Heart left ventricle (tissue), 16 donors: Measurements from ENCODE around the gene PEA15. TPM values are rescaled to one million over a fixed set of nuclear protein-coding genes. Genes with fewer than 3 reads are reported as not detected.

ENCODE experiments used
- ATAC-seq, 4 donors: fragments of 200-7000 bp; cut with Tn5 transposase; one replicate each; pipeline ENCODE4 v1.9.1; 2020 to 2022; ENCODE audit warnings: moderate library complexity in 4 of 4, mild to moderate bottlenecking in 3 of 4, moderate number of reproducible peaks in 1 of 4
- DNase-seq, 5 donors: peaks; one replicate each; pipeline ENCODE4 v3.0.0-alpha.2; 2020
- H3K27ac ChIP-seq, 12 donors: fragments of 200-600 bp; sonication (generic) in 4 of 12; one replicate each; pipeline versions ENCODE4 v1.5.0 to v1.8.0; 2016 to 2022; ENCODE audit warnings: mild to moderate bottlenecking in 2 of 12
- H3K27me3 ChIP-seq, 9 donors: fragments of 200-600 bp; sonication (generic) in 2 of 9; one replicate each; pipeline versions ENCODE4 v1.5.1 to v1.8.0; 2016 to 2022; ENCODE audit warnings: mild to moderate bottlenecking in 3 of 9
- H3K36me3 ChIP-seq, 9 donors: fragments of 200-600 bp; sonication (generic) in 2 of 9; one replicate each; pipeline versions ENCODE4 v1.5.0 to v1.8.0; 2018 to 2022; ENCODE audit warnings: mild to moderate bottlenecking in 2 of 9
- H3K4me1 ChIP-seq, 12 donors: fragments of 200-600 bp; sonication (generic) in 4 of 12; one replicate each; pipeline versions ENCODE4 v1.5.0 to v1.8.0; 2016 to 2022; ENCODE audit warnings: mild to moderate bottlenecking in 3 of 12
- H3K4me3 ChIP-seq, 12 donors: fragments of 200-600 bp; sonication (generic) in 4 of 12; one replicate each; pipeline versions ENCODE4 v1.5.0 to v1.8.0; 2017 to 2022; ENCODE audit warnings: mild to moderate bottlenecking in 9 of 12, moderate library complexity in 4 of 12
- H3K9me3 ChIP-seq, 12 donors: fragments of 200-600 bp; sonication (generic) in 4 of 12; one replicate each; pipeline versions ENCODE4 v1.5.0 to v1.8.0; 2016 to 2022; ENCODE audit warnings: mild to moderate bottlenecking in 1 of 12
- POLR2A ChIP-seq, 2 donors: fragments of 450-650 bp; IDR thresholded peaks; one replicate each; pipeline ENCODE4 v1.6.1; 2017; ENCODE audit warnings: antibody characterized with exemption in 2 of 2, mild to moderate bottlenecking in 2 of 2, moderate library complexity in 2 of 2
- WGBS, 4 donors: extraction: QIAGEN DNeasy Blood & Tissue Kit in 2 of 4; methylation state at CpG; one replicate each; pipeline versions ENCODE4 v1.1.5 to v1.1.7; 2013 to 2018; 5-methylcytosine and 5-hydroxymethylcytosine counted together
- intact Hi-C, 10 donors: fragments of 100-400 bp; cut with DNase I; formaldehyde crosslinking; loops; one replicate each; pipeline versions ENCODE4 v1.11.1 to v1.14.2; 2022
- polyA plus RNA-seq, 2 donors: library from polyadenylated mRNA; stranded (reverse); fragments of 200-250 nt; gene quantifications; one replicate each; pipeline ENCODE4 v1.2.3, GENCODE V29; 2013
- total RNA-seq, 9 donors: library from RNA; depleted of rRNA in 2 of 9; stranded (reverse); fragments of >200 nt in 2 of 9; fragmentation: NEBNext Ultra II Directional in 3 of 9; extraction: Animal tissue kit (Norgen Biotek cat#: 25700) in 3 of 9; gene quantifications; one replicate each; pipeline versions ENCODE4 v1.1.0 to v1.2.4, GENCODE V29; 2016 to 2023
- TF ChIP-seq, protein P1 (sequence below), 12 donors: fragments of 200-600 bp; sonication (generic) in 4 of 12; IDR thresholded peaks; one replicate each; pipeline versions ENCODE4 v1.5.0 to v1.8.0; 2018 to 2022; ENCODE audit warnings: antibody characterized with exemption in 12 of 12, mild to moderate bottlenecking in 5 of 12
- donor health status: ischemic (EF 13 %, LVEDD 7.1; RV severe dilation, severe dysfunction).
- donor health status: healthy with polysubstance abuse.
- donor health status: DM: no; HTN: yes; CAD: no.
- donor health status: DM: no; HTN: no; CAD: no.
- donor health status: ischemic (EF 25% LVEDD 6.9; RV normal size, moderate dysfunction).
- donor health status: ischemic (EF 25% LVEDD 5.7; RV mildly dilated, moderate dysfunction).
- donor health status: healthy.
- donor health status: DM: yes; HTN: yes; CAD: no.
- donor health status: ischemic (EF 35%, LVEDD 5.7; RV mildly dilated, moderate dysfunction).
- donor health status: nonischemic (EF 11% LVEDD 7.7; RV severe dilation, severe dysfunction).
- donor health status: DM: yes; HTN: yes; CAD: no.
- donor health status: PGD.
- donor health status: ischemic (EF 29% LVEDD 5.4; RV normal size, mild dysfunction).
- donor health status: nonischemic (EF 23%, LVEDD 6.1; RV moderate dilation, normal function).

PEA15 gene
- total and polyA plus RNA-seq, 11 donors = 134 to 1,078 (median 290) TPM

- Histone ChIP-seq H3K36me3 (peaks cover 0 to 36% (median 13%) of the 10 kb centered on the region in 9 donors), H3K27ac (peak overlapping the region in 8 of 12 donors; percentile 15 to 59 (median 41)), H3K4me1 (peaks cover 0 to 50% (median 27%) of the 10 kb centered on the region in 12 donors), H3K9me3 (no peaks in the 10 kb centered on the region), H3K4me3 (no peak overlapping the region), H3K27me3 (no peaks in the 10 kb centered on the region)
- DNase-seq (peak in 4 of 5 donors; percentile 58 to 72 (median 64)), ATAC-seq (peak; percentile 90 to 95 (median 94))
- intact Hi-C loops = loop anchor here in 9 of 10 donors (1.0 to 10.0 kb wide), 8 partner anchors 35 to 155 kb away; partner anchors contain the start of genes CASQ1 (in 1 of the 9) and IGSF8 (in 1 of the 9)
- 68 to 74% (median 71%) methylated on average over 5 of the region's 5 CpGs for WGBS, 4 donors
- no peak for TF ChIP-seq POLR2A (IDR thresholded peaks at IDR 0.05)
- TF ChIP-seq, protein P1, sequence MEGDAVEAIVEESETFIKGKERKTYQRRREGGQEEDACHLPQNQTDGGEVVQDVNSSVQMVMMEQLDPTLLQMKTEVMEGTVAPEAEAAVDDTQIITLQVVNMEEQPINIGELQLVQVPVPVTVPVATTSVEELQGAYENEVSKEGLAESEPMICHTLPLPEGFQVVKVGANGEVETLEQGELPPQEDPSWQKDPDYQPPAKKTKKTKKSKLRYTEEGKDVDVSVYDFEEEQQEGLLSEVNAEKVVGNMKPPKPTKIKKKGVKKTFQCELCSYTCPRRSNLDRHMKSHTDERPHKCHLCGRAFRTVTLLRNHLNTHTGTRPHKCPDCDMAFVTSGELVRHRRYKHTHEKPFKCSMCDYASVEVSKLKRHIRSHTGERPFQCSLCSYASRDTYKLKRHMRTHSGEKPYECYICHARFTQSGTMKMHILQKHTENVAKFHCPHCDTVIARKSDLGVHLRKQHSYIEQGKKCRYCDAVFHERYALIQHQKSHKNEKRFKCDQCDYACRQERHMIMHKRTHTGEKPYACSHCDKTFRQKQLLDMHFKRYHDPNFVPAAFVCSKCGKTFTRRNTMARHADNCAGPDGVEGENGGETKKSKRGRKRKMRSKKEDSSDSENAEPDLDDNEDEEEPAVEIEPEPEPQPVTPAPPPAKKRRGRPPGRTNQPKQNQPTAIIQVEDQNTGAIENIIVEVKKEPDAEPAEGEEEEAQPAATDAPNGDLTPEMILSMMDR (IDR thresholded peaks at IDR 0.05) = peak; percentile 48 to 82 (median 68)
Observed at GRCh38 chr1:160251687-160252526, 46.7 kb downstream of the PEA15 start.

DNA sequence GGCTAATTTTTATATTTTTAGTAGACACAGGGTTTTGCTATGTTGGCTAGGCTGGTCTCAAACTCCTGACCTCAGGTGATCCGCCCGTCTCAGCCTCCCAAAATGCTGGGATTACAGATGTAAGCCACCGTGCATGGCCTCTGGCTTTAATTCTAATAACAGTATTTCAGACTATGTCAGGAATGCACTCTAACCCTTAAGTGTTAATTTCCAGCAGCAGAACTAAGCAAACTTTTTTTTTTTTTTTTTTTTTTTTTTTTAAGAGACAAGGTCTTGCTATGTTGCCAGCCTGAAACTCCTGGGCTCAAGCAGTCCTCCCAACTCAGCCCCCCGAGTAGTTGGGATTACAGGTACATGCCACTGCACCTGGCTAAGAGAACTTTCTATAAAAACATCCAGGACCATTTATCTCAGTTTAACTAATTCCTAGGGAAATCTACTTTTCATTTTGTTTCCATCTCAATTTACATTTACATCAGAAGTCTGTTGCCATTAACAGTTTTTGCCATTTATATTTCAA is 50.7 kb downstream of the PEA15 start:
- DNase-seq = no peak
- TF ChIP-seq, protein P1 (IDR thresholded peaks at IDR 0.05) = no peak
- TF ChIP-seq POLR2A (IDR thresholded peaks at IDR 0.05) = no peak
- intact Hi-C loops = loop anchor here in 2 of 10 donors (5.0 to 10.0 kb wide), 2 partner anchors 49 to 151 kb away; partner anchors contain the start of gene PEA15 (in 1 of the 2)
- Histone ChIP-seq H3K9me3 (no peaks in the 10 kb centered on the region), H3K36me3 (peaks cover 0 to 32% (median 13%) of the 10 kb centered on the region in 9 donors), H3K4me3 (no peak overlapping the region), H3K27ac (peak overlapping the region in 6 of 12 donors; percentile 9 to 36 (median 22)), H3K4me1 (peaks cover 0 to 68% (median 53%) of the 10 kb centered on the region in 12 donors), H3K27me3 (no peaks in the 10 kb centered on the region)
- 68 to 79% (median 75%) methylated on average over 4 of the region's 4 CpGs for WGBS, 4 donors
- no peak for ATAC-seq

GRCh38 chr1:160256396-160257046 is 51.3 kb downstream of the PEA15 start:
- no peaks in the 10 kb centered on the region for H3K27me3 ChIP-seq
- H3K4me3 ChIP-seq = no peak overlapping the region
- intact Hi-C loops = loop anchor here in 2 of 10 donors (5.0 to 10.0 kb wide), 2 partner anchors 49 to 152 kb away; partner anchors contain the start of gene PEA15 (in 1 of the 2)
- H3K9me3 ChIP-seq = no peaks in the 10 kb centered on the region
- H3K4me1 ChIP-seq = peaks cover 0 to 68% (median 53%) of the 10 kb centered on the region in 12 donors
- DNase-seq = no peak
- H3K36me3 ChIP-seq = peaks cover 0 to 32% (median 13%) of the 10 kb centered on the region in 9 donors
- no peak for TF ChIP-seq POLR2A (IDR thresholded peaks at IDR 0.05)
- TF ChIP-seq, protein P1 (IDR thresholded peaks at IDR 0.05) = no peak
- H3K27ac ChIP-seq = peak overlapping the region in 8 of 12 donors; percentile 9 to 36 (median 22)
- 23 to 35% (median 27%) methylated on average over 3 of the region's 3 CpGs for WGBS, 4 donors
- ATAC-seq = no peak
